Stimulated activated CD8-positive, alpha-beta memory T cell treated with anti-CD3 and anti-CD28 coated beads, Interleukin-7, amount 100 ng/mL, for 1 hour (primary cell): ENCODE data around the gene ERG.

Source experiments
- DNase-seq, 2 donors: peaks; one replicate each; pipeline ENCODE4 v3.0.0-alpha.2; 2020; ENCODE audit warnings: low read depth in 2 of 2

Gene ERG

GRCh38 chr21:38498057-38498833 is at the start of gene ERG:
TSS of gene ERG (minus strand) at chr21:38498477. CDS start at chr21:38498380, 97 bp downstream.
- DNase-seq, result no peak

GRCh38 chr21:38544661-38545060 is 46.4 kb upstream of the ERG start:
- no peak for DNase-seq

GRCh38 chr21:38542263-38542662 is 44.0 kb upstream of the ERG start:
- no peak for DNase-seq

- DNase-seq, result no peak
Observed at GRCh38 chr21:38538353-38538752, 40.1 kb upstream of the ERG start.

GRCh38 chr21:38534591-38534990 is 36.3 kb upstream of the ERG start:
- DNase-seq, result no peak

- DNase-seq, result no peak
Observed at GRCh38 chr21:38533887-38534286, 35.6 kb upstream of the ERG start.

GRCh38 chr21:38531591-38531990 is 33.3 kb upstream of the ERG start:
- DNase-seq, result no peak

- DNase-seq, result no peak
Observed at GRCh38 chr21:38531039-38531541, 32.8 kb upstream of the ERG start.

- DNase-seq, result no peak
Observed at GRCh38 chr21:38527737-38528136, 29.5 kb upstream of the ERG start.

GRCh38 chr21:38525454-38525853 is 27.2 kb upstream of the ERG start:
- DNase-seq, result no peak

- no peak for DNase-seq
Observed at GRCh38 chr21:38524168-38525153, 26.2 kb upstream of the ERG start.

- DNase-seq, result no peak
Observed at GRCh38 chr21:38520511-38520910, 22.2 kb upstream of the ERG start.

GRCh38 chr21:38511662-38512243 is 13.5 kb upstream of the ERG start:
- no peak for DNase-seq

- DNase-seq, result no peak
Observed at GRCh38 chr21:38511198-38511597, 12.9 kb upstream of the ERG start.

GRCh38 chr21:38507374-38507942 is 9.2 kb upstream of the ERG start:
- no peak for DNase-seq

GRCh38 chr21:38506661-38507281 is 8.5 kb upstream of the ERG start:
- no peak for DNase-seq

- no peak for DNase-seq
Observed at GRCh38 chr21:38505654-38506523, 7.6 kb upstream of the ERG start.

- no peak for DNase-seq
Observed at GRCh38 chr21:38504066-38504465, 5.8 kb upstream of the ERG start.

- DNase-seq, result no peak
Observed at GRCh38 chr21:38503583-38503982, 5.3 kb upstream of the ERG start.

GRCh38 chr21:38500073-38500472 is 1.8 kb upstream of the ERG start:
- no peak for DNase-seq
